Caco-2 (cell line): ENCODE data around the gene CLDN14. TPM values are rescaled to one million over a fixed set of nuclear protein-coding genes. Genes with fewer than 3 reads are reported as not detected.

Source experiments
- BruUV-seq: library from RNA; stranded (reverse); fragments of 400-500 nt; replicated peaks from 2 replicates; lab custom pipeline; 2021; lab: Mats Ljungman, UMichigan
- CTCF ChIA-PET: fragments of 300-600 bp; sonication (Branson Sonifier 250); formaldehyde crosslinking; loops from one replicate; lab custom pipeline; 2022; ENCODE audit warnings: antibody characterized with exemption; lab: Charles Lee
- POLR2A ChIA-PET: fragments of 300-600 bp; sonication (Branson Sonifier 250); formaldehyde crosslinking; loops from one replicate; lab custom pipeline; 2022; ENCODE audit warnings: antibody characterized with exemption; lab: Charles Lee
- DNase-seq, 2 experiments: peaks; one replicate each; pipeline versions ENCODE4 v3.0.0 to v3.0.0-alpha.2; 2020 to 2022
- H3K27me3 ChIP-seq: replicated peaks from 2 replicates; pipeline ENCODE4 v1.6.0; 2011; ENCODE audit warnings: low read length; ENCODE audit not compliant: control insufficient read depth, insufficient read depth
- H3K36me3 ChIP-seq: 2 replicates; pipeline ENCODE4 v1.5.1; 2011; ENCODE audit warnings: low read length; ENCODE audit not compliant: control insufficient read depth, insufficient read depth
- H3K4me1 ChIP-seq: fragments of 250-450 bp; sonication (Bioruptor Pico); 2 replicates; pipeline ENCODE4 v1.5.1; 2020; ENCODE audit warnings: mild to moderate bottlenecking
- H3K4me3 ChIP-seq: 2 replicates; pipeline ENCODE4 v1.5.1; 2011; ENCODE audit warnings: low read depth, mild to moderate bottlenecking, control low read depth, low read length
- H3K9me3 ChIP-seq: fragments of 250-450 bp; sonication (Bioruptor Pico); 2 replicates; pipeline ENCODE4 v1.5.1; 2020; ENCODE audit warnings: mild to moderate bottlenecking, moderate library complexity
- H3K27ac Mint-ChIP-seq: one replicate; pipeline ENCODE4 v1.8.0; 2022; ENCODE audit warnings: mixed read lengths; ENCODE audit not compliant: unreplicated experiment
- H3K27me3 Mint-ChIP-seq: one replicate; pipeline ENCODE4 v1.8.0; 2022; ENCODE audit warnings: mixed read lengths; ENCODE audit not compliant: insufficient read depth, unreplicated experiment
- H3K36me3 Mint-ChIP-seq: one replicate; pipeline ENCODE4 v1.8.0; 2022; ENCODE audit warnings: mild to moderate bottlenecking, mixed read lengths; ENCODE audit not compliant: insufficient read depth, unreplicated experiment
- H3K4me1 Mint-ChIP-seq: one replicate; pipeline ENCODE4 v1.8.0; 2022; ENCODE audit warnings: low read depth, mixed read lengths; ENCODE audit not compliant: unreplicated experiment
- H3K4me3 Mint-ChIP-seq: one replicate; pipeline ENCODE4 v1.8.0; 2022; ENCODE audit warnings: mild to moderate bottlenecking, moderate library complexity, mixed read lengths; ENCODE audit not compliant: unreplicated experiment
- H3K9me3 Mint-ChIP-seq: one replicate; pipeline ENCODE4 v1.8.0; 2022; ENCODE audit warnings: mixed read lengths; ENCODE audit not compliant: unreplicated experiment
- CTCF ChIP-seq, 2 experiments: fragments of 200-600 bp in 1 of 2; IDR thresholded peaks; 1 replicate in 1 of 2; 2 replicates in 1 of 2; pipeline versions ENCODE4 v1.5.1 to v1.8.0; 2011 to 2022; ENCODE audit warnings: antibody characterized with exemption in 1 of 2, control low read depth in 1 of 2, inconsistent platforms in 1 of 2, low read depth in 1 of 2, low read length in 1 of 2, mild to moderate bottlenecking in 1 of 2, moderate library complexity in 1 of 2; ENCODE audit not compliant: insufficient read depth in 1 of 2, severe bottlenecking in 1 of 2, unreplicated experiment in 1 of 2
- intact Hi-C: fragments of 100-400 bp; cut with micrococcal nuclease; formaldehyde crosslinking; loops from one replicate; pipeline ENCODE4 v1.10.0; 2022; ENCODE audit not compliant: unreplicated experiment
- total RNA-seq: library from RNA; stranded (reverse); gene quantifications from 2 replicates; pipeline ENCODE4 v1.2.3, GENCODE V29; 2022

CLDN14 gene
- total RNA-seq, 1 experiment from 2014 or later: not detected

GRCh38 chr21:36463991-36464390 is 15.9 kb downstream of the CLDN14 start:
- H3K36me3 Mint-ChIP-seq: no peaks in the 10 kb centered on the region
- H3K27me3 Mint-ChIP-seq: no peaks in the 10 kb centered on the region
- DNase-seq: no peak
- no TSS peak for BruUV-seq
- TF ChIP-seq CTCF (IDR thresholded peaks at IDR 0.05; ENCODE audit: insufficient read depth in 1 of 2, low read depth in 1 of 2, low read length in 1 of 2, severe bottlenecking in 1 of 2, unreplicated experiment in 1 of 2): no peak
- POLR2A ChIA-PET: no interaction called here
- H3K4me3 Mint-ChIP-seq: no peak overlapping the region
- Histone ChIP-seq H3K27me3 (no peaks in the 10 kb centered on the region), H3K9me3 (no peaks in the 10 kb centered on the region), H3K36me3 (no peaks in the 10 kb centered on the region), H3K4me1 (no peaks in the 10 kb centered on the region), H3K4me3 (no peak overlapping the region)
- no peaks in the 10 kb centered on the region for H3K9me3 Mint-ChIP-seq
- CTCF ChIA-PET: no interaction called here
- no peaks in the 10 kb centered on the region for H3K4me1 Mint-ChIP-seq
- intact Hi-C loops: no loop called here
- no peak overlapping the region for H3K27ac Mint-ChIP-seq

GRCh38 chr21:36463204-36463603 is 16.7 kb downstream of the CLDN14 start:
- no peaks in the 10 kb centered on the region for H3K9me3 ChIP-seq
- no peak overlapping the region for H3K4me3 Mint-ChIP-seq
- intact Hi-C loops: no loop called here
- H3K36me3 Mint-ChIP-seq: no peaks in the 10 kb centered on the region
- no peaks in the 10 kb centered on the region for H3K27me3 Mint-ChIP-seq
- DNase-seq: no peak
- no peak for TF ChIP-seq CTCF (IDR thresholded peaks at IDR 0.05; ENCODE audit: insufficient read depth in 1 of 2, low read depth in 1 of 2, low read length in 1 of 2, severe bottlenecking in 1 of 2, unreplicated experiment in 1 of 2)
- ChIA-PET CTCF (no interaction called here), POLR2A (no interaction called here)
- H3K36me3 ChIP-seq: no peaks in the 10 kb centered on the region
- H3K4me1 Mint-ChIP-seq: no peaks in the 10 kb centered on the region
- H3K9me3 Mint-ChIP-seq: no peaks in the 10 kb centered on the region
- H3K27me3 ChIP-seq: no peaks in the 10 kb centered on the region
- H3K4me3 ChIP-seq: no peak overlapping the region
- H3K27ac Mint-ChIP-seq: no peak overlapping the region
- BruUV-seq: no TSS peak
- H3K4me1 ChIP-seq: no peaks in the 10 kb centered on the region

GRCh38 chr21:36461918-36462486 is 17.9 kb downstream of the CLDN14 start:
- no peak for TF ChIP-seq CTCF (IDR thresholded peaks at IDR 0.05; ENCODE audit: insufficient read depth in 1 of 2, low read depth in 1 of 2, low read length in 1 of 2, severe bottlenecking in 1 of 2, unreplicated experiment in 1 of 2)
- CTCF ChIA-PET: no interaction called here

More at GRCh38 chr21:36461918-36462486, 17.9 kb downstream of the CLDN14 start:
- BruUV-seq: no TSS peak
- POLR2A ChIA-PET: no interaction called here
- DNase-seq: no peak
- Mint-ChIP-seq H3K4me1 (no peaks in the 10 kb centered on the region), H3K36me3 (no peaks in the 10 kb centered on the region), H3K27me3 (no peaks in the 10 kb centered on the region), H3K27ac (no peak overlapping the region), H3K9me3 (no peaks in the 10 kb centered on the region), H3K4me3 (no peak overlapping the region)
- Histone ChIP-seq H3K4me1 (no peaks in the 10 kb centered on the region), H3K27me3 (no peaks in the 10 kb centered on the region), H3K36me3 (no peaks in the 10 kb centered on the region), H3K9me3 (no peaks in the 10 kb centered on the region), H3K4me3 (no peak overlapping the region)
- intact Hi-C loops: no loop called here
